Middle frontal gyrus (tissue), 1 donor: ENCODE data around the gene CARD14.
A peak's percentile ranks its signal among the peaks of the same experiment; 100 is the strongest.
"Not testable (repeated sequence)": the region's sequence is repeated elsewhere in the genome, so short reads cannot be mapped to it uniquely, and the experiment has no call there.

ENCODE experiments used
- DNase-seq: peaks from one replicate; pipeline ENCODE4 v3.0.0-alpha.2; 2015; ENCODE audit warnings: low spot score; ENCODE audit errors: extremely low spot score

CARD14 gene

GRCh38 chr17:80183581-80184422, 14.0 kb downstream of the CARD14 start:
- DNase-seq, result no peak

DNA sequence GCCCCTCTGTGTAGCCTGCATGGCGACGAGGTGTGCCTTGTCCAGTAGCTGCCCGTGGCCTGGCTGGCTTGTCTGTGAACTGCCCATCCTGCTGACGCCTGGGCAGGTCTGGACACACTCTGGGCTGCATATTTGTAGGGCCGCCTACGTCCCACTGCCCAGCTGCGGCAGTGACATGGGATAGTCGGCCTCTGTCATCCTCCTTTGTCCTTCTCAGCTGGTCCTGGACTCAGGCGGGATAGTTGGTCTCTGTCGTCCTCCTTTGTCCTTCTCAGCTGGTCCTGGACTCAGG, 14.5 kb downstream of the CARD14 start:
- DNase-seq, result no peak

DNA sequence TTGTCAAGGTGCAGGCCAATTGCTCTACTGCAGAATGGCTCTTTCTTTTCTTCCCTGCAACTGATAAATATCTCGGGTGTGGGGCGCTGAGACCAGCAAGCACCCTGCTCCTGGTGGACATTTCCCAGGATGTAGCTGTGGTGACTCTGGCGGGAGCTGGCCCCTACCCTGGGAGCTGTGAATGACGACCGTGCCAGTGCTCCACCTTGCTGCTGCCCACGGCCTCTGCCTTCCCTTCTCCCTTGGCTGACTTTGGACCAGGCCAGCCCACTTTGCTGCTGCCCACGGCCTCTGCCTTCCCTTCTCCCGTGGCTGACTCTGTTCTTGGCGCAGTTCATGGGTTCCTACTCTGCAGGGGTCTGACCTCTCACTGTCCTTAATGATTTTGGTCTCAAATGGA, 16.1 kb downstream of the CARD14 start:
- no peak for DNase-seq

GRCh38 chr17:80187090-80187489, 17.3 kb downstream of the CARD14 start:
- no peak for DNase-seq

DNA sequence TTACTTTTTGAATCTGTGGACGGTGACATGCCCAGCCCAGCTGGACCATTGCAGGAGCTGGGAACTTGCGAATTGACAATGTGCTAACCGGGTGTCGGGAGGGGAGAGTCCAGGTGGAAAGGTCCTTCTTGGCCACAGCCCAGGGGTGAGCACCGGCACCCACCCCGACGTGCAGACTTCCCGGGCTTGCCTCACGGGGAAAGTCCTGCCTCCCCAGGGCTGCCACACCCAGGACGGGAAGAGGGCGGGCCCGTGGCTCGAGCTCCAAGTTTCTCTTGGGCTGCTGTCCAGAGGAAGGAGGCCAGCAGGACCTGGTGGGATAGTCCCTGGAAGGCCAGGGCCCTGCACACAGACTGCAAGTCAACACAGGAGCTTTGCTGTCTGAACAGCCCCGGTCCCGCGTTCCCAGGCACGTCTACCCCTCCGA, 17.7 kb downstream of the CARD14 start:
- no peak for DNase-seq

DNA sequence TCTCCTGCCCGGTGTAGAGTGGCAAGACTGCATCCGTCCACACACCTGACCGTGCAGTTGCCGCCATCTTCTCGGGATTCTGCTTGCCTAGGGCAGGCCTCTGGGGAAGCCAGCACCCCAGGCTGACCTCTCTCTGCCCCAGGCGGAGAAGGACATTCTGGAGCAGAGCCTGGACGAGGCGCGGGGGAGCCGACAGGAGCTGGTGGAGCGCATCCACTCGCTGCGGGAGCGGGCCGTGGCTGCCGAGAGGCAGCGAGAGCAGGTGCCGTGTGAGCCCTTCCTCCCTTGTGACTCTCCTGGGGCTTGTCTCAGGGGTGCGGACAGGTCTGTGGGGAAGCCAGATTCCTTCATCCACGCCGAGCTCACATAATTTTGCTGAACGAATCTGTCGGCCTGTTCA, 19.8 kb downstream of the CARD14 start:
- no peak for DNase-seq

GRCh38 chr17:80190716-80191115, 20.9 kb downstream of the CARD14 start:
- no peak for DNase-seq

GRCh38 chr17:80191192-80191591, 21.4 kb downstream of the CARD14 start:
- DNase-seq, result no peak

DNA sequence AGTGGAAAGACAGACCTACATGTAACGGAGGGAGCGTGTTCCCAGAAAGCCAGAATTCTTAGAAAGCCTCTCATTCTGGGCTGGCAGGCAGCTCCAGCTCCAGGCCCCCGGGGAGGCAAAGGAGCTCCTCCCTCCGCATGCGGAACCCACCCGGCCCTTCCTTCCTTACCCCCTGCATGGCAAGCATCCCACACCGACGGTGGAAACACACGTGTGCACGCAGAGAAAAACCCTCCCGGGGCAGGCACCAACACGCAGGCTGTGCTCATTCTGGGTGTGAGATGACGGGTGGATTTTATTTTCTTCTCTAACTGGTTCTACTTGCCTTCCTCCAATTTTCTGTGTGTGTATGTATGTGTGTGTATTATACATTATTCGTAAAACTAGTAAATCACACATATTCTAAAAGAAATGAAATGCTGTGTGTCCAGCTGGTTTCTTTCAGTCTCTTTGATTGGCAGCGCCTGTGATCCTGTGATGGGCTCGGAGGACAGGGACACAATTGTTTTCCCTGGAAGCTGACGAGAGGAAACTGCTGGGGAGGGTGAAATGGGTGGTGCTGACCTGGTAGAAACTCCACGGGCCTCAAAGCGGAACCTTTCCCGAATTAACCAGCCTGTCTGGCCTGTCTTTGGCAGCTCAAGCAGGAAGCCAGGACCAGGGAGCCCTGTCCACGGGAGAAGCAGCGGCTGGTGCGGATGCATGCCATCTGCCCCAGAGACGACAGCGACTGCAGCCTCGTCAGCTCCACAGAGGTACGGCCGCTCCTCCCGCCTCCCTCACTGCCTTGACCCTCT, 22.2 kb downstream of the CARD14 start:
- peak; percentile 9 for DNase-seq

- DNase-seq, result no peak
Observed at GRCh38 chr17:80195141-80195540, 25.3 kb downstream of the CARD14 start.

DNA sequence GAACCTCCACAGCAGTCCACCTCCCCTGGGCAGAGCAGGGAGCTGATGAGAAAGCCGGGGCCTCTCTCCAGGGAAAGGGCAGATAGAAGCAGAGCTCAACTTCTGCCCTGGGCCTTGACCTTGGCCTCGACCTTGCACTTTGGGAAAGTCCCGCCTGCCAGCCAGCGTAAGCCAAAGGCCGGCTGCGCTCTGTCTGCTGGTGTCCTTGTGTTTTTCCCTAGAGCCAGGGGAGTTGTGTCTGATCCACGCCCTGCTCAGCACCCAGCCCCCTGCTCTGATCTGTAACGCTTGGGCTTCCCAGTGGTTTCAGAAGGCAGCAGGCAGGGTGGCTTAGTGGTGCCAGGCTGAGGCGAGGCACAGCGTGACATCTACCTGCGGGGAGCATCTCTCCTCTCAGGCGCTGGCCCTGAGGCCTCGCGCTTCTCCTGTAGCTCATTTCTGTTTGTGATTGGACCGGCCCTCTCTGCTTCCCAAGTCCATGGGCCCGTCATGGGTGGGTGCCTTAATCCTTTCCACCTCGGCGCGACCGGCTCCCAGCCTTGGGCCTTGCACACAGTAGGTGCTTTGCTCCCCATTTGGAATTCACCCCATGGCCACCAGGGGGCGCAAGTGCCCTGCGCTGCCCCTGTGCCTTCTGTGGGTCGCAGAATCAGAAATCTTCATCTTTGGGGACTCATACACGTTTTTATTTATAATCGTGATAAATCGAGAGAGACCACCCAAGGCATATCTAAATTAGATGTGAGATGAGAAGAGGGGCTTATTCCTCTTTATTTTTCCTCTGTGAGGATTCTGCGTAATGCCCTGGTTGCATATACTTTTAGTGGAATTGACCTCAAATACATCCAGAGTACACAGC, 26.1 kb downstream of the CARD14 start:
- DNase-seq, result no peak

GRCh38 chr17:80196652-80197051, 26.8 kb downstream of the CARD14 start:
- no peak for DNase-seq

- DNase-seq, result no peak
Observed at GRCh38 chr17:80198144-80198661, 28.4 kb downstream of the CARD14 start.

DNA sequence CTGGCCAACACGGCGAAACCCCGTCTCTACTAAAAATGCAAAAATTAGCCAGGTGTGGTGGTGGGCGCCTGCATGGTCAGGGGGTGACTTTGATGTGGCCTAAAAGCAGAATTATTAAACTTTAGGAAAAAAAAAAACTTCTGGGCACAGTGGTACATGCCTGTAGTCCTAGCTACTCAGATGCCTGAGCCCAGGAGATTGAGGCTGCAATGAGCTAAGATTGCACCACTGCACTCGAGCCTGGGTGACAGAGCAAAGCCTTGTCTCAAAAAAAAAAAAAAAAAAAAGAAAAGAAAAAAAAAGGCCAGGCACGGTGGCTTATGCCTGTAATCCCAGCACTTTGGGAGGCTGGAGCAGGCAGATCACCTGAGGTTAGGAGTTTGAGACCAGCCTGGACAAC, 29.5 kb downstream of the CARD14 start:
- not testable (repeated sequence) for DNase-seq

DNA sequence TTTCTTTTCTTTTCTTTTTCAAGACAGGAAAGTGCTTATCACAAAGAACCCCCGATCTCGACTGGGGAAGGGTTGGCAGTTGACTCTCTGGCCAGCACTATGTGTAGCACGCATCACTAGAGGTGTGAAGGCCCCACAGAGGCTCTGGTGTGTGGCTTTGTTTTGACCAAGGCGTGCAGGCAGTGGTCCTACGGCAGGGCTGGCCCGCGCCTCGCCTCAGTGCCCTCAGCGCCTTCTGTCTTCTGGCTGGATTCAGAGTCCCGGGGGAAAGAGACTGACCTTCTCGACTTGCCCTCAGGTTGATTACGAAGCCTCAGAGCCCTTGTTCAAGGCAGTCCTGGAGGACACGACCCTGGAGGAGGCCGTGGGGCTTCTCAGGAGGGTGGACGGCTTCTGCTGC, 31.6 kb downstream of the CARD14 start:
- DNase-seq, result no peak

- no peak for DNase-seq
Observed at GRCh38 chr17:80202197-80202596, 32.4 kb downstream of the CARD14 start.

GRCh38 chr17:80203471-80203963, 33.7 kb downstream of the CARD14 start:
- DNase-seq, result no peak

DNA sequence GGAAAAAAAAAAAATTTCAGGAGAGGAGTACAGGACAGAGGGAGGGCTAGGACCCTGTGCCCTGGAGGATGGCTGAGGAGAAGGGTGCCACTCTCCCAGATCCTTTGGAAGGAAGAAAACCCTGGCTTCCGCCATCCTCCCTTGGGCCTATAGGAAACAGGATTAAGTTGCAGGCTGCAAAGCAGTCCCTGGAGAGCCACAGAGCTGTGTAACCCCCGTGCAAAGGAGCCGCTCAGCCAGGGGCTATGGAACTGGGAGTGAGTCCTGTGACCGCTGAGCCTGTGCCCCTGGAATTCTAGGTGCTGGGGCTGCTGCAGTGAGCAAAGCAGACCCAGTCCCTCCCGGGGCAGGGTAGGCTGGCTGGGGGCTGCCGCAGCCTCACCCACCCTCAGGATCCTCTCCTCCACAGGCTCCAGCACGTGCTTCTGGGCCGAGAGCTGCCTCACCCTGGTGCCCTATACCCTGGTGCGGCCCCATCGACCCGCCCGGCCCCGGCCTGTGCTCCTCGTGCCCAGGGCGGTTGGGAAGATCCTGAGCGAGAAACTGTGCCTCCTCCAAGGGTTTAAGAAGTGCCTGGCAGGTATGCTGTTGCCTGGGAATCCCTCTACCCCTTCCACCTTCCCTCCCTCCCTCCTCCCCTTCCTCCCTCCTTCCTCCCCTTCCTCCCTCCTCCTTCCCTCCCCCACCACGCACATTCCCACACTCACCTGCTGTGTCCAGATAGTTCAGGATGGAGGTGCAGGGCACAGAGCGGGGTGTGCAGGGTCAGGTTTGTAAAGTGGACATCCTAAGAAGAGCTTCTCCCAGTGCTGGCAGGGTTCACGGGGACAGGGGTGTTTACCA, 35.0 kb downstream of the CARD14 start:
- no peak for DNase-seq

DNA sequence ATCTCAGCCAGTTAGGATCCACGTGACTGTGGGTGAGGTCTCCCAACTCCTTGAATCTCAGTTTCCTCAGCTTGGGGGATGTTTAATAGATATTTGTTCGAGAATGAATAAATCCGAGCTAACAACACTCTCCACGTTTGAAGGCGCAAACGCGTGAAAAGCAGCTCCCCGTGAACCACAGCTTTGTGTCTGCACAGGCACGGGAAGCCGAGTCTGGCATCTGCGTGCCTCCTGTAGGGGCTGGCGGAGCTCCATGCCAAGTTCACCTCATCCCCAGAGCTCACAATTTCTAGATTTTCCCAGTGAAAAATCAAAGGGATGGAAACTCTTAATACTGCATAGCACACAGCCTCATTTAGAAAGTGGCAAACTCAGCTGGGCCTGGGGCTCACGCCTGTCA, 36.0 kb downstream of the CARD14 start:
- DNase-seq, result no peak

DNA sequence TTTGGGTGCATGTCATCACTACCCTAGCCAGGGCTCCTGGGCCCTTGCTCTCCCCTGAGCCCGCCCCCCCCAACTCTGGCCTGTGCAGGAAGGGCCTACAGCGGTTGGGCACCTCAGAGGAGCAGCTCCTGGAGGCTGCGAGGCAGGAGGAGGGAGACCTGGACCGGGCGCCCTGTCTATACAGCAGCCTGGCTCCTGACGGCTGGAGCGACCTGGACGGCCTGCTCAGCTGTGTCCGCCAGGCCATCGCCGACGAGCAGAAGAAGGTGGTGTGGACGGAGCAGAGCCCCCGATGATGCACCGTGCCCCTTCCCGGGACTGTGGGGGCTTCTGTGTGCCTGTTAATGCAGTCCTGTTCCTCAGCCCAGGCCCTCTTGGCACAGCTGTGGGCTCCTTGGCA, 38.2 kb downstream of the CARD14 start:
- no peak for DNase-seq

GRCh38 chr17:80209765-80210164, 39.9 kb downstream of the CARD14 start:
- DNase-seq, result no peak
